GM19099 (cell line): ENCODE measurements around the gene TTC12.

ENCODE experiments used
- POLR2A ChIP-seq: IDR thresholded peaks from 3 replicates; pipeline ENCODE4 v1.6.1; 2011; ENCODE audit warnings: low read depth; ENCODE audit not compliant: insufficient read length; ENCODE audit errors: extremely low read depth

TTC12 gene

DNA sequence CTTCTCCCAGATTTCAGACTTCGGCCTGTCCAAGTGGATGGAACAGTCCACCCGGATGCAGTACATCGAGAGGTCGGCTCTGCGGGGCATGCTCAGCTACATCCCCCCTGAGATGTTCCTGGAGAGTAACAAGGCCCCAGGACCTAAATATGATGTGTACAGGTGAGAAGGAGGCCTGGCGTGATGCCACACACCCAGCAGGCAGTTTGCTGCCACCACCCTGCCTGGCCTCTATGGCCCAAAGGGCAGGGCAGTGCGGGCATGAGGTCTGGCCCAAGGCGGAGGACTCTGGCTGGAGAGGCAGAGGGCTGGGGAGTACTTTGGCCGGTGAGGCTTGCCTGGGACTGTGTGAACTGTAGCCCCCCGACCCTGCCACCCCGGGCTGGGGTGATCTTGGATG, 80.5 kb downstream of the TTC12 start:
- TF ChIP-seq POLR2A, result no peak

DNA sequence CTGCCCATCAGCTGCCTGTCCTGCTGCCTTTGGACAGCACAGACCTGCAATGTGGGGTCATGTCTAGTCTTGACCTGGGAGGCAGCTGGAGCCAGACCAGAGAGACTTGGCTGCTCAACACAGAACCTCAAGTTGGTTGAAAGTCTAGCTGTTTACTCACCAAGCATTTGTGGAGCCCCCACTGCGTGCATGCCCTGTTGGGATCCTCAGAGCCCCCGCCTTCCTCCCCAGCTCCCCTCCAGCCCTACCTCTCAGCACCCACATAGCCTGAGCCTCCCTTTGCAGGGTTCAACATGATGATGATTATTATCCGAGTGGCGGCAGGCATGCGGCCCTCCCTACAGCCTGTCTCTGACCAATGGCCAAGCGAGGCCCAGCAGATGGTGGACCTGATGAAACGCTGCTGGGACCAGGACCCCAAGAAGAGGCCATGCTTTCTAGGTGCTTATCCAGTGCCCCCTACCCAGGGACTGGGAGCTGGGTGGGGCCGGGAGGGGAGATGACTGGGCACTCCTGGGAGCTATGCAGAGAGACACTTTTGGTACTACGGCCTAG, 81.5 kb downstream of the TTC12 start:
- no peak for TF ChIP-seq POLR2A

DNA sequence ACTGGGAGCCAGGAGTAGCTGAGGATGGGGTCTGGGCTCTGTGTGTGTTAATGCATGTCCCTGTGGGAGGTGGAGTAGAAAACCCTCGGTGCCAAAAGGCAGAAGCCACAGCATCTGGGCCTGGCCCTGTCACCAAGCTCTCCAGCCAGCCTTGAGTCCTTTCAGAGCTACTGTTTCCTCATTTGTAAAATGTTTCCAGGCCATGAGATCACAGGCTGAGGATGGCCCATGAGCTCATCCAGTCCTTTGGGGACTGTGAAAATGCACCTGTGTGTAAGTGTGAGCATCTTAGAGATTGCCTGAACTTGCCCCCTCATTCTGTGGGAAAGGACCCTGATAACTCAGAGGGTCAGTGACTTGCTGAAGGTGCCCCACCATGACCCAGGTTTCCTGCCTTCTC, 82.3 kb downstream of the TTC12 start:
- TF ChIP-seq POLR2A, result no peak

DNA sequence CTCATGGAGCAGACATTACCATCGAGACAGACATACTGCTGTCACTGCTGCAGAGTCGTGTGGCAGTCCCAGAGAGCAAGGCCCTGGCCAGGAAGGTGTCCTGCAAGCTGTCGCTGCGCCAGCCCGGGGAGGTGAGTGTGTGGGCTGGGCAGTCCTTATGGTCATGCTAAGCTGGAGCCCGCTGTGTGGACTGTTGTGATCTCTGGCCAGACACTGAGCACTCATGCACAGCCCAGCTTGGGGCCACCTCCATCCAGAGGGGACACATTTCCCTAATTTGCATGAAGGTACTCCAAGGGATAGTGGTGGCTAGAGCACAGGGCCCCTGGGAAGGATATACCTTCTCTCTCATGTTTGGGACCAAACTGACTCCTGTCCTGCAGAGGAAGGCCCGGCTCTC, 82.8 kb downstream of the TTC12 start:
- TF ChIP-seq POLR2A, result no peak

DNA sequence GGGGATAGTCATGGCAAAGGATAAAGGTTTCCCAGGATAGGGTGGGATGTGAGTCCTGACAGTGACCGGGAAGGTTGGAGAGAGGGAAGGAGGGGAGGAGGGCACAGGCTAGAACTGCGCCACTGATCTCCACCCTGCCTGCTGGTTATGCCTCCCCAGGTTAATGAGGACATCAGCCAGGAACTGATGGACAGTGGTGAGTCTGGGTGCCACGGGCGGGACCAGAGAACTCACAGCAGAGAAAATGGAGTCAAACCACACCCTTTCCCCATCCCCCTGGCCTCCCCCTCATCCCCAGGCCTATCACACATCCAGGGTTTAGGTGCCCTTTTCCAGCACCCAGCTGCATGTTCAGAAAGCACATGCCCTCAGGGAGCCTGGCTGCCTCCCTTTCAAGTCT, 83.4 kb downstream of the TTC12 start:
- no peak for TF ChIP-seq POLR2A

DNA sequence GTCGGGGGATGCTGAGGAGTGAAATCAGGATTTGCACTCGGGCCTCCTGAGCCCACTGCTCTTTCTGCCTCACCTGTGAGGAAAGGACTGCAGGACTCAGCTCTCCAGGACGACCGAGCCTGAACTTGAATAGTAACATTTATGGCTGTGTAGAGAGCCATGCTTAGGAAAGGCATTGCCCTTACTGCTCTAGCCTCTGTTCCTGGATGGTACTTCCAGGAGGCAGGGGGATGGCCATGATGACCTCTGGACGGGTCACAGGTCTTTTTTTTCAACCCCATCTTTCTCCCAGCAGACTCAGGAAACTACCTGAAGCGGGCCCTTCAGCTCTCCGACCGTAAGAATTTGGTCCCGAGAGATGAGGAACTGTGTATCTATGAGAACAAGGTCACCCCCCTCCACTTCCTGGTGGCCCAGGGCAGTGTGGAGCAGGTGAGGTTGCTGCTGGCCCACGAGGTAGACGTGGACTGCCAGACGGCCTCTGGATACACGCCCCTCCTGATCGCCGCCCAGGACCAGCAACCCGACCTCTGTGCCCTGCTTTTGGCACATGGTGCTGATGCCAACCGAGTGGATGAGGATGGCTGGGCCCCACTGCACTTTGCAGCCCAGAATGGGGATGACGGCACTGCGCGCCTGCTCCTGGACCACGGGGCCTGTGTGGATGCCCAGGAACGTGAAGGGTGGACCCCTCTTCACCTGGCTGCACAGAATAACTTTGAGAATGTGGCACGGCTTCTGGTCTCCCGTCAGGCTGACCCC, 84.5 kb downstream of the TTC12 start:
- TF ChIP-seq POLR2A, result no peak

DNA sequence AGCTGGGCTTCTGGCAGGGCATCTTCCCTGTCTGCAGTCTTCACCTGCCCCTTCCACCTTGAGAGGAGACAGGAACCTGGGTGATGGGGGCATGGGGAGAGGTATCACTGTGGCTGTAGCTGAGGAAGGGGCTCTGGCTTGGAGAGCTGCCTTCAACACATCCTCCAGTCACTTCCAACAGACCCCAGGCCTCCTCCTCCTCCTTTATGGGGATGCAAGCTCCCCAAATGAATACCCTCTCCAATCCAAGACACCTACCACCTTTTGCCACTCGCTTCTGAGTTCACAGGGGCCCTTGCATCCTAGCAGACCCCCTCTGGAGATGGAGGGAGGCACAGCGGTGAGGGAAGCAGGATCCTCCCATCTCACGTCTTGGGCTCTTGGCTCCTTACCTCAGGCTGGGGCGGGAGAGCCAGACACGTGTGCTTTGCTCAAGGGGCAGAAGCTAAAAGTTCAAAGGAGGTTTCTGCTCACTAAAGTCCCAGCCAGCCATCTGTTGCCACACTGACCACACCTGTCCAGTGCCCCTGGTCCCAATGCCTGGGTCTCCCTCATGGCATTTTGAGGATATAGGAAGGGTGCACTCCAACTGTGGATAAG, 86.3 kb downstream of the TTC12 start:
- TF ChIP-seq POLR2A, result no peak

DNA sequence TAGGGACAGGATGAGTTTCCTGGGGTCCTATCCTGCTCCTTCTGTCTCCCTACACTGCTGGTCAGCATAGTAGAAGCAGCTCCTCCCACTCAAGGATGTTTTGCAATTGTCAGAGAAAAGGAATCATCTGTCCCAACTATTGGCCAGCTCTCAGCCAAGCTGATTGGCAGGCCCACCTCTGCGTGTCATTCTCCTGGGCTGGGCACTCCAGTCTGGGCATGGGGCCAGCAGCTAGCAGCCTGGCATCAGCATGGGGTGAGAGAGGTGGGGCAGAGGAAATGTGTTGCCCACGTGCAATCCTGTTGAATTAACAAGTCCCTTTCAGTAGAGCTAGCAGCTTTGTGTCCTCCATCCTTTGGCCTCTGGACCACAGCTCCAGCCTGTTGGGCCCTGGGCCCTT, 87.3 kb downstream of the TTC12 start:
- TF ChIP-seq POLR2A, result no peak

DNA sequence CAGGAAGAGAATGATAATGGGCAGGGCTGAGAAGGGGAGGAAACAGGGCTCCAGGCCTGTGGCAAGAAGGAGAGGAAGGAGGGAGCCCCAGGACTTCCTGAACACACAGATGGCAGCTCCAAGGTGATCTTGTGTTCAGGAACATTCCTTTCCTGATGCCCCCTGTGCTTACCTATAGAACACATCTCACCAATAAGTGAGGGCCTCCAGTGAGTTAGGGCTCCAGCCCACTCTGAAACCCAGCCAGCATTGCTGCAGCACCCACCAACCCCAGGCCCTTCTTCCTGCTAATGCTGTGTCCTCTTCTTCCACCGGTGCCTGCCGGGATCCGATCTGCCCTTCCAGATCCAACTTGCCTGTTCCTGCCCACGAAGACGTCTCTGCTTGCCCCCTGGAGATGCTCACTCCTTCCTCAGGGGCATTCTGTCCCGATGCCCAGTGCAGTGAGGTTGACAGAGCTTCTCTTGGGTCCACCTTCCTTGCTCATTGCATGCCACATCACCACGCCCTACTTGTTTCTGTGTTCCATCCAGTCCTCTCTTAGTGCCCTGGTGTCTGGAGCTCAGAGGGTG, 90.6 kb downstream of the TTC12 start:
- TF ChIP-seq POLR2A, result no peak

DNA sequence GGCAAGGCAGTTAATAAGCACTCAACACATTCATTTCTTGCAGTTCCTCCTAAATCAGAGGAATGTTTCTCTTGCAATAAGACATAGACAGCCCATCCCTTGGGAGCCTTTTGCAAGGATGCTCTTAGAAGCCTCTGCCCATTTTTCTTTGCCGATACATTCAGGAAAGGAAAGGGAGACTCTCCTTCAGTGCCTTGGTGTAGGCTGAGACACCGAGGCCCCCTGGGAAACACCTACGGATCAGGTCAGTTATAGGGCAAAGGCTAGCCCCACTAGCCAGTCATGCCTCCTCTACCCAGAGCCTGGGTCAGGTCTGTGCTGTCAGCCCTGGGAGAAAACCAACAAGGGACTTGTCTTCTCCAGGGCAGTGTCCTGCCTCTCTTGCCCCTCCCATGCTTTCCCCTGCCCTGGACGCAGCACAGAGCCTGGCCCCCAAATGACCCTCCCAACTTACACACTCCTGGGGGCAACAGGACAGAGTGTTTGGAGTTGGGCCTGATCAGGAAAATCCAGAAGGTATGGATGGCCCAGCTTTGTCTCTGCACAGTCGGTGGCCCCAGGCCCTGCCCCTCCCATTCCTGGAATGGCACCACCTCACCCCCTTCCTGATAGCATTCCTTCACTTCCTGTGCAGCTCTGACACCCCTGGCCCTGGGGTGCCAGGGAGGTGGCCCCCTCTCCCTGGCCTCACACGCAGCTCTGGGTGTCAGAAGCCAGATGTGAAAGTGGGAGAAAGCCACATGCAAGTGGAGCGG, 91.5 kb downstream of the TTC12 start:
- TF ChIP-seq POLR2A, result no peak

DNA sequence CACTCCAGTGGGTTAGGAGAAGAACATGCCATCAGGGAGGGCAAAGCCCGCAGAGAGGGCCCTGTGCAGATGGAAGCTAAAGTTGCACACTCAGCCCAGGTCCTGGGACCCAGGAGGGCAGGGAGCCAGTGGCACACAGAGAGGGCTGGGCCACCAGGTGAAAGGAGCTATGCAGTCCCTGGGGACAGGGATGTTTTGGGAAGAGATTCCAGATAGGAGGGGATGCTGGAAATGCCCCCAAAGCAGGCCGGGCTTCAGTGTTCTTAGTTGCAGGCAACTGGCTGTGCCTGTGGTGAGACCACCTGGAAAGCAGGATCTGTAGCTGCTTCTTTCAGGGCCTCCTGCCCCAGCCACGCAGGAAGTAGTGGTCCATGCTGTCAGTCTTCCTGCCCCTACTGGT, 92.8 kb downstream of the TTC12 start:
- TF ChIP-seq POLR2A, result no peak

DNA sequence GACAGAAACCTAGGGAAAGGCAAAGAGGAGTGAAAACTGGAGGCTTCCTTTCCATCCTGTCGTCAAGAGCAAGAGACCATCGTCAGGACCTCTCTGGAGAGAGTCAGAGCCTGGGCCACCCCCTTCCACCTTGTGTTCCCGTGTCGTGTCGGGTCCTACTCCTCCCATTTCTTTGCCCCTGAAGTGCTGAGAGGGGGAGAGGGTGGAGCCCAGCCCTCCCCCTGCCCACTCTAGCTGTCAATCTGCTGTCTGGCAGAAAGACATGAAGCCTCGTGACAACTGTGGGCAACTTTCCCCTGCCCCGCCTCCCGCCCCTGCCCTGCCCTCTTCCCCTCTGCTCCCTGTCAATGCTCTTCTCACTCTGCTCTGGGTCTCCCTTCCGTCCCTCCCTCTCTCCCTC, 93.8 kb downstream of the TTC12 start:
- no peak for TF ChIP-seq POLR2A

DNA sequence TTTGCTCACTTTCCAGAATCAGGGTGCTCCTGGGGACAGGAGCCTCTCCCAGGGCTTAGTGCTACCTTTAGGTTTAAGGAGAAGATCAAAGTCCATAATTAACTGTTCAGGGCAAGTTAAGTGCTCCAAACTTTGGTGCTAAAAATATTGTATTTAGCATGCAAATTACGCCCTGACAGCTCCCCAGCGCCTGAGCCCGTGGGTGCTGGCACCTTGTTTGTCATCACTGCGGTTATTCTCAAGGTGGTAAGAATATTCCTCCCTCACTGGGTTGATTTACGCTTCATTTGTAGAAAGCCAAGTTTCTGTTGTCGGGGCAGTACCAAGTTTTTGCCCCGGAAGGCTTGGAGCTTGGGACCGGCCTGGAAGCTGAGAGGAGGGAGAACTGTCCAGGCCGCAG, 94.5 kb downstream of the TTC12 start:
- no peak for TF ChIP-seq POLR2A

DNA sequence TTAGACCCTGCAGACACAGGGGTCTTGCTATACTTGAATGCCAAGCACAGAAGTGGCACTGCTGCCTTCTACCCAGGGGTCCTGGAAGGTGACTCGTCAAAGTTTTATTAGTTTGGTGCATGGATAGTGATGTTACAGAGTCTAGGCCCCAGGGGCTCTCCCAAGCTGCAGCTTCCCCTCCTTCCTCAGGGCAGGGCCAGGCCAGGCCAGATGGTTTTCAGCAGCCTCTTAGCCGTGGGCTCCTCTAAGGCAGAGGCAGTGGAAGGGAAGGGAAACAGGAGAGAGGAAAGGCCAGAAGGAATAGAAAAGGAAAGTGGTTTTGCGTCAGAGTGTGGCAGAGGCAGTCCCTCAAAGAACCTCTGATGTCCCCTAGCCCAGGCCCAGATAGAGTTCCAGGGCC, 95.1 kb downstream of the TTC12 start:
- TF ChIP-seq POLR2A, result no peak

DNA sequence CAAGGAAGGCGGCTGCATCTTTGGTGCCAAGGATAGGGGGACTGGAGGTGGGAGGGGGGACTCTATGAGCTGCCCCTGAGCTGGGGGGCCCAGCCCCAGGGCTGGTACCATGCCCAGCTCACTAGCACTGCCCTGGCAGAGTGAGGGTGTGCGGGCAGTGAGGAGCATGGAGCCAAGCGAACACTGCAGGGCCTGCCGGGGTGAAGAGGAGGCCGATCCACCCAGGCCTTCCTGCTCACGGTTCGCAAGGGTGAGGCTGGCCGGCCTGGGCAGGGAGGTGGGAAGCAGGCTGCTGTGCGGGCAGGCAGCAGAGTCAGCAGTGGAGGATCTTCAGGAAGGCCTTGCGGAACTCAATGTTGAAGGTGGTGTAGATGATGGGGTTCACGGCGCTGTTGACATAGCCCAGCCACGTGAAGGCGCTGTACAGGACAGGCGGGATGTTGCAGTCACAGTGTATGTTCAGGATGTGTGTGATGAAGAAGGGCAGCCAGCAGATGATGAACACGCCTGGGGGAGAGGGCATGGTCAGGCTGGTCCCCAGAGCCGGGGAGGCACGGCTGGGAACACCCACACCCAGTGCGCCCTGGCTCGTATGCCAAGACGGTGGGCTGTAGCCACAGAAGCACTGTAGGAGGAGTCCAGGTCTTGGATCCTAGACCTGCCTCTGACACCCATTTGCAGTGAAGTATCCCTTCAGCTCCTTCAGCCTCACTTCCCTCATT, 96.2 kb downstream of the TTC12 start:
- TF ChIP-seq POLR2A, result no peak
